GM10248 (cell line): Measurements from ENCODE around the gene COX4I2.

Source experiments
- CTCF ChIA-PET: fragments of 300-600 bp; sonication (Branson Sonifier 250); formaldehyde crosslinking; extraction: SDS; loops from one replicate; lab custom pipeline; 2021; ENCODE audit warnings: antibody characterized with exemption; lab: Yijun Ruan, JAX
- POLR2A ChIA-PET: fragments of 350-650 bp; sonication (Branson Sonifier 250); formaldehyde crosslinking; extraction: SDS; loops from one replicate; lab custom pipeline; 2020; ENCODE audit warnings: antibody characterized with exemption; lab: Yijun Ruan, JAX
- DNase-seq: peaks from one replicate; pipeline ENCODE4 v3.0.0; 2012; ENCODE audit errors: extremely low spot score
- CTCF ChIP-seq: IDR thresholded peaks from 2 replicates; pipeline ENCODE4 v1.5.1; 2012; ENCODE audit warnings: mild to moderate bottlenecking, low read depth; ENCODE audit errors: extremely low read depth, missing control alignments, control extremely low read depth

The COX4I2 gene

DNA sequence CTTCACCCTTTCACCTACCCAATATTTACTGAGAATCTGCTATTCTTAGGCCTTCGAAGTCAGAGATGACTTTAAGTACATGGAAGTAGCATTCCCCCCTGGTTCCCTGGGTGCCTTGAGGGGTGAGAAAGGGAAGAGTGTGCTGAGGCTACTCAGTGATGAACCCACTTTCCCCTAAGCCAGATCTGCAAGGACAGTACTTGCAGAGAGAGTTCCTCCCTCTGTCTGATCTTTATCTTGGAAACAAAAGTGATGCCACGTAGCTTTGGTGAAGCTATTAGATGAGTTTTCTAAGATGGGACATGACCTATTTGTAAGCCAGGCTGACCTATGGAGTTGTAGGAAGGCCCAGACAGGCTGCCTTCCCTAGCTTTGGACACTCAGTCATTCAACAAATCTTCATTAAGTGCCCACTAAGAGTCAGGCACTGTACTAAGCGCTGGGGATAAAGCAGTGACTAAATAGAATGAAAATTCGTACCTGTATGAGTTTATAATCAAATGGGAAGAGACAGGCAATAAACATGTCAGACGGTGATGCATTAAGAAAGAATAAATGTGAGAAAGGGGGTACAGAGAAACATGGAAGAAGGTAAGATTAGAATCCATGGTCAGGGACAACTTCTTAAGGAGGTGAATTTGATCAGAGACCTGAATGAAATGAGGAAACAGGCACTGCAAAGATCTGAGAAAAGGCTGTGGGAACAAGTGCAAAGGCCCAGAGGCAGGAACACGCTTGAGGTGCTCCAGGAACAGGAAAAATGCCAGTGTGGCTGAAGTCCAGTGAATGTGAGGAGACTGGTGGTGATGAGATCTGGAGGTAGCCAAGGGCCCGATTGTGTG is 42.8 kb downstream of the COX4I2 start:
- DNase-seq, result no peak
- POLR2A ChIA-PET, result no interaction called here
- CTCF ChIA-PET, result interaction anchor here (1.6 to 7.4 kb wide), 3 partner anchors 16 to 43 kb away, joined by 4 to 65 read pairs (median 5); partner anchors contain the start of gene BCL2L1
- no peak for TF ChIP-seq CTCF

GRCh38 chr20:31681128-31681727 is 43.5 kb downstream of the COX4I2 start:
- POLR2A ChIA-PET, result no interaction called here
- CTCF ChIA-PET, result interaction anchor here (1.4 to 1.7 kb wide), 4 partner anchors 19 to 68 kb away, joined by 3 to 10 read pairs (median 4); no protein-coding TSS in a partner anchor
- DNase-seq, result no peak
- no peak for TF ChIP-seq CTCF

DNA sequence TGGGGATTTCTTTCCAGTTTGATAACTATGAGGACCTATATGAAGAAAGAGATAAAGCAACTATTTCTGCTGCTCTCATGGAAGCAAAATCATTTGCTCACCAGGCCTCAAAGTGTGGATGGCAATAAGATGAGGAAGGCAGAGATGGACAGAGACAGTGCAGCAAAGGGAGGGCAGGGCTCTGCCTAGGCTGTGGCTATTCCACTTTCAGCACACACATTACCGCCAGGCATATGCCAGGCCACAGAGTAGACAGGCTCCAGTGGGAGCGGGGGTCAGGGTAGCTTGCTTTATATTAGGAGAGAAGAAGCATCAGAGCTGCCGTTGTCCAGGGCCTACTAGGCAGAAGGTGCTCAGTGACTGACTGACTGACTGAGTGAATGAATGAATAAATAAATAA is 44.1 kb downstream of the COX4I2 start:
- POLR2A ChIA-PET, result no interaction called here
- TF ChIP-seq CTCF, result no peak
- CTCF ChIA-PET, result interaction anchor here (0.9 to 1.7 kb wide), 6 partner anchors 18 to 99 kb away, joined by 3 to 10 read pairs (median 4); no protein-coding TSS in a partner anchor
- DNase-seq, result no peak

GRCh38 chr20:31682352-31682751 is 44.6 kb downstream of the COX4I2 start:
- POLR2A ChIA-PET, result no interaction called here
- no peak for TF ChIP-seq CTCF
- no peak for DNase-seq
- CTCF ChIA-PET, result interaction anchor here (0.9 to 4.5 kb wide), 7 partner anchors 7 to 99 kb away, joined by 3 to 37 read pairs (median 4); no protein-coding TSS in a partner anchor

DNA sequence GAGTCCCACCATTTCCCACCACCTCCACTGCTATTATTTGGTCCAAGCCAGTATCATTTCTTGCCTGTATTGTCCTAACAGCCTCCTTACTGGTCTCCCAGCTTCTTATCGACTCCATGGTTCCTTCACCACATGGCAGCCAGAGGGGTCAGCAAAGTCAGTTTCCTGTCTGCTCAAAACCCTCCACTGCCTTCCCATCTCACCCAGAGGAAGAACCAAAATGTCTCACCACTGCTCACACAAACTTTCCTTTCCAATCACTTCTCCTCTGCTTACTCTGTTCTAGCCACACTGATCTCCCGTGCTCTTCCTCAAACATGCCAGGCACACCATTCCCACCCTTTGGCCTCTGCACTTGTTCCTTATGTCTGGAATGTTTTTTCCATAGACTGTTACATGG is 45.2 kb downstream of the COX4I2 start:
- TF ChIP-seq CTCF, result no peak
- ChIA-PET CTCF (interaction anchor here (0.8 to 4.5 kb wide), 6 partner anchors 8 to 41 kb away, joined by 3 to 37 read pairs (median 7); no protein-coding TSS in a partner anchor), POLR2A (no interaction called here)
- DNase-seq, result no peak
